Karpas-422 (cell line): ENCODE results near the gene JAK2. TPM values are rescaled to one million over a fixed set of nuclear protein-coding genes. Genes with fewer than 3 reads are reported as not detected.
"Not testable (repeated sequence)": the region's sequence is repeated elsewhere in the genome, so short reads cannot be mapped to it uniquely, and the experiment has no call there.

Experiments
- DNase-seq: peaks from one replicate; pipeline ENCODE4 v3.0.0-alpha.2; 2015
- H2AFZ ChIP-seq: fragments of 200-600 bp; sonication (generic); 2 replicates; pipeline ENCODE4 v1.6.1; 2014; ENCODE audit warnings: antibody characterized with exemption, low read length, mixed read lengths
- H3K27ac ChIP-seq: fragments of 200-600 bp; sonication (generic); 2 replicates; pipeline ENCODE4 v1.5.1; 2014; ENCODE audit warnings: mild to moderate bottlenecking, low read length, moderate library complexity
- H3K27me3 ChIP-seq: fragments of 200-600 bp; sonication (generic); 2 replicates; pipeline ENCODE4 v1.6.1; 2014; ENCODE audit warnings: low read length, mixed read lengths
- H3K36me3 ChIP-seq: fragments of 200-600 bp; sonication (generic); 2 replicates; pipeline ENCODE4 v1.6.1; 2014; ENCODE audit warnings: low read length, mixed read lengths; ENCODE audit not compliant: insufficient read depth
- H3K4me1 ChIP-seq: fragments of 200-600 bp; sonication (generic); 2 replicates; pipeline ENCODE4 v1.6.1; 2014; ENCODE audit warnings: mild to moderate bottlenecking, low read length, mixed read lengths
- H3K4me2 ChIP-seq: fragments of 200-600 bp; sonication (generic); 2 replicates; pipeline ENCODE4 v1.6.1; 2014; ENCODE audit warnings: low read length, low read depth, mild to moderate bottlenecking; ENCODE audit not compliant: poor library complexity, severe bottlenecking
- H3K4me3 ChIP-seq: fragments of 200-600 bp; sonication (generic); 2 replicates; pipeline ENCODE4 v1.5.1; 2014; ENCODE audit warnings: mild to moderate bottlenecking, antibody characterized with exemption, low read length, mixed read lengths
- H3K79me2 ChIP-seq: fragments of 200-600 bp; sonication (generic); 2 replicates; pipeline ENCODE4 v1.6.1; 2014; ENCODE audit warnings: mild to moderate bottlenecking, low read length, mixed read lengths
- H3K9ac ChIP-seq: fragments of 200-600 bp; sonication (generic); 2 replicates; pipeline ENCODE4 v1.6.0; 2014; ENCODE audit warnings: low read length
- H3K9me2 ChIP-seq: fragments of 200-600 bp; sonication (generic), shearing (Covaris generic); replicated peaks from 2 replicates; pipeline ENCODE4 v1.6.0; 2014; ENCODE audit warnings: mild to moderate bottlenecking, low read length, moderate library complexity; ENCODE audit not compliant: insufficient read depth
- H3K9me3 ChIP-seq: fragments of 300-700, 200-600 bp; sonication (generic); 2 replicates; pipeline ENCODE4 v1.6.1; 2014; ENCODE audit warnings: low read length, mixed read lengths
- H4K20me1 ChIP-seq: fragments of 200-600 bp; sonication (generic); 2 replicates; pipeline ENCODE4 v1.6.1; 2014; ENCODE audit warnings: mild to moderate bottlenecking, antibody characterized with exemption, low read length, low read depth; ENCODE audit not compliant: insufficient read depth
- total RNA-seq: library from RNA; depleted of rRNA; stranded (reverse); fragments of >200 nt; shearing (Covaris generic); gene quantifications from 2 replicates; pipeline ENCODE4 v1.2.3, GENCODE V29; 2014; ENCODE audit warnings: low replicate concordance

The JAK2 gene
- total RNA-seq, 1 experiment from 2014 or later = 9.6 TPM

DNA sequence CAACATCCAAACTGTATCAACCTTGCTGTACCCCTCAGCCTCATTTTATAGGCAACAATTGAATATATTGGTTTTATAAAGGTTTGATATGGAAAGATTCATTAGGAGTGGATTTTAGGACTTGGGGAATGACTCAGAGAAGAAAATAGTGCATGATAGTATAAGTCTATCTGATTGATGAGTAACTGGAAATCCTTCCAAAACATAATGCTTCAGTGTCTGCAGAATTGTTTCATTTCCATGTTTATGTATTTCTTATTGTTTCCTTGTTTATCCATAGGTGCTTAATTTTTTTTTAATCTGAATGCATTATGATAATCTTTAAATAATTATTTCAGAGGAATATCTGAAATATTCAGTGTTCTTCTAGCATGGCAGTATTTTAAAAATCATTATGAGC, 12.6 kb downstream of the JAK2 start:
- Histone ChIP-seq H3K79me2 (peaks cover 70% of the 10 kb centered on the region), H4K20me1 (no peaks in the 10 kb centered on the region)
- DNase-seq = no peak

GRCh38 chr9:5002811-5003210, 17.7 kb downstream of the JAK2 start:
- Histone ChIP-seq H3K9ac (no peak overlapping the region), H3K27ac (no peak overlapping the region), H4K20me1 (no peaks in the 10 kb centered on the region), H3K79me2 (peaks cover 59% of the 10 kb centered on the region), H2AFZ (no peak overlapping the region), H3K4me2 (no peak overlapping the region), H3K4me1 (no peaks in the 10 kb centered on the region), H3K36me3 (0 out of 2 replicates have a peak, but pooled peaks cover 3% of the 10 kb centered on the region), H3K9me3 (peaks cover 9% of the 10 kb centered on the region; the same call in 1 of the 2 replicates), H3K9me2 (no peaks in the 10 kb centered on the region), H3K27me3 (no peaks in the 10 kb centered on the region), H3K4me3 (no peak overlapping the region)
- DNase-seq = no peak

More for the DNA sequence above, 12.6 kb downstream of the JAK2 start:
- peaks cover under 1% of the 10 kb centered on the region; the same call in 1 of the 2 replicates for H3K9me3 ChIP-seq
- H3K4me3 ChIP-seq = no peak overlapping the region
- H3K4me1 ChIP-seq = peaks cover 17% of the 10 kb centered on the region
- no peak overlapping the region for H2AFZ ChIP-seq
- no peak overlapping the region for H3K27ac ChIP-seq
- H3K9me2 ChIP-seq = no peaks in the 10 kb centered on the region
- no peaks in the 10 kb centered on the region for H3K27me3 ChIP-seq
- H3K36me3 ChIP-seq = no peaks in the 10 kb centered on the region
- no peak overlapping the region for H3K4me2 ChIP-seq
- no peak overlapping the region for H3K9ac ChIP-seq

- H3K27me3 ChIP-seq = no peaks in the 10 kb centered on the region
- H3K9ac ChIP-seq = no peak overlapping the region
- 0 out of 2 replicates have a peak, but pooled peaks cover 3% of the 10 kb centered on the region for H3K36me3 ChIP-seq
- no peak for DNase-seq
- no peak overlapping the region for H3K4me2 ChIP-seq
- H3K4me1 ChIP-seq = no peaks in the 10 kb centered on the region
- no peak overlapping the region for H3K4me3 ChIP-seq
- peaks cover 72% of the 10 kb centered on the region for H3K79me2 ChIP-seq
- H3K9me3 ChIP-seq = peaks cover 9% of the 10 kb centered on the region; the same call in 1 of the 2 replicates
- no peaks in the 10 kb centered on the region for H4K20me1 ChIP-seq
- no peak overlapping the region for H3K27ac ChIP-seq
- H3K9me2 ChIP-seq = no peaks in the 10 kb centered on the region
- no peak overlapping the region for H2AFZ ChIP-seq
These were observed 19.4 kb downstream of the JAK2 start for GRCh38 chr9:5004481-5004880.

- Histone ChIP-seq H3K4me2 (no peak overlapping the region), H3K27me3 (no peaks in the 10 kb centered on the region), H3K36me3 (0 out of 2 replicates have a peak, but pooled peaks cover 3% of the 10 kb centered on the region), H2AFZ (no peak overlapping the region), H3K9me3 (peaks cover 4% of the 10 kb centered on the region; the same call in 1 of the 2 replicates), H3K27ac (no peak overlapping the region), H4K20me1 (no peaks in the 10 kb centered on the region), H3K79me2 (peaks cover 71% of the 10 kb centered on the region), H3K4me3 (no peak overlapping the region), H3K9ac (no peak overlapping the region), H3K4me1 (no peaks in the 10 kb centered on the region), H3K9me2 (no peaks in the 10 kb centered on the region)
- DNase-seq = no peak
These were observed 23.1 kb downstream of the JAK2 start for GRCh38 chr9:5008202-5008601.

DNA sequence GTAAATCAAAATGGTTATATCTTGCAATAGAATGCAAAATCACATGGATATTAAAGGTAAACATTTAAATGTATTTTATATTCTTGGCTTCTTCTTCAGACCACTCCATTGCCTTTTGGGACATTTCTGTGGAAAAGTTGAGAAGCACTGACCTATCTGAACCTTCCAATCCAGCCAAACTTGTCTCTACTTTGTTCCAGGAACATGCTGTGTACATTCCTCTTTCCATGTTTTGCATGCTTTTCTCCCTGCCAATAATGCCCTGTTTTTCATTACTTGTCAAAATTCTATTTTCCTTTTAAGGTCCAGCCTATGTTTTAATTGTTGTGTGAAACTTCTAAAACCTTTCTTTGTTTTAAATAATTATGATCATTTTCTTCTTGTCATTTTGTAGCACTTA, 28.3 kb downstream of the JAK2 start:
- H3K9me2 ChIP-seq = no peaks in the 10 kb centered on the region
- no peaks in the 10 kb centered on the region for H3K36me3 ChIP-seq
- no peak overlapping the region for H3K9ac ChIP-seq
- H2AFZ ChIP-seq = no peak overlapping the region
- H4K20me1 ChIP-seq = no peaks in the 10 kb centered on the region
- no peaks in the 10 kb centered on the region for H3K4me1 ChIP-seq
- H3K27me3 ChIP-seq = no peaks in the 10 kb centered on the region
- no peak overlapping the region for H3K27ac ChIP-seq
- H3K4me2 ChIP-seq = no peak overlapping the region
- peaks cover 3% of the 10 kb centered on the region; the same call in 1 of the 2 replicates for H3K9me3 ChIP-seq
- no peak for DNase-seq
- H3K4me3 ChIP-seq = no peak overlapping the region
- H3K79me2 ChIP-seq = peaks cover 43% of the 10 kb centered on the region

DNA sequence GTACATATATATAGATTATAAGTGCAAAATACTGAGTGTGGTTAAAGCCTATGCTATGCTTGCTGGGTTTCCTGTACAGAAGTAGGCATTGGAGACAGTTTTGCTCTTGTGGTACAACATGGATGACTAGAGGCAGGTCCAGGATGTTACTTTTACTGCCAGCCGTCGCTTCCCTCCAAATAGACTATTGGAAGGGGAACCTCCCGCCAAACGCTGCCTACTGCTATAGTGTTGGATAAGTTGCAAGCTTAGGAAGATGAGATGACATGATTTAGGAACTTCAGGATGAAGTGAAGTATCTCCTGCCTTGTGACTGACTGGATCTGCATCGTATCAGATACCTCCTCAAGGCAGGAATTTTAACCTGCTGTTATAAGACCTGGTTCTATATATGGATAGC, 30.9 kb downstream of the JAK2 start:
- peaks cover 5% of the 10 kb centered on the region for H3K4me1 ChIP-seq
- no peak for DNase-seq
- H3K9me3 ChIP-seq = peaks cover 9% of the 10 kb centered on the region
- H3K27ac ChIP-seq = no peak overlapping the region
- no peaks in the 10 kb centered on the region for H3K9me2 ChIP-seq
- H3K4me3 ChIP-seq = no peak overlapping the region
- H3K4me2 ChIP-seq = no peak overlapping the region
- no peak overlapping the region for H2AFZ ChIP-seq
- H4K20me1 ChIP-seq = no peaks in the 10 kb centered on the region
- peaks cover 45% of the 10 kb centered on the region for H3K79me2 ChIP-seq
- H3K27me3 ChIP-seq = no peaks in the 10 kb centered on the region
- no peak overlapping the region for H3K9ac ChIP-seq
- H3K36me3 ChIP-seq = no peaks in the 10 kb centered on the region

DNA sequence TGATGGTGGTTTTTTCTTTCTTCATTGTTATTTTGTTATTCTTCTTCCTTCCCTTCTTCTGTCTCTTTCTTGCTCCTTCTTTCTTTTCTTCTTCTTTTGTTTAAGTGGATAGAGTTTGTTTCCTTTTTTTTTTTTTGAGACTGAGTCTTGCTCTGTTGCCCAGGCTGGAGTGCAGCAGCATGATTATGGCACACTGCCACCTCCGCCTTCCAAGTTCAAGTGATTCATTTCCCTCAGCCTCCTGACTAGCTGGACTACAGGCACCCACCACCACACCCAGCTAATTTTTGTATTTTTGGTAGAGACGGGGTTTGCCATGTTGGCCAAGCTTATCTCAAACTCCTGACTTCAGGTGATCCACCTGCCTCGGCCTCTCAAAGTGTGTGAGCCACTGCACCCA, 40.3 kb downstream of the JAK2 start:
- Histone ChIP-seq H3K4me3 (no peak overlapping the region), H3K27me3 (no peaks in the 10 kb centered on the region), H3K27ac (no peak overlapping the region), H3K9me3 (no peaks in the 10 kb centered on the region), H3K9ac (no peak overlapping the region), H3K79me2 (peaks cover 9% of the 10 kb centered on the region; the same call in 1 of the 2 replicates), H2AFZ (no peak overlapping the region), H4K20me1 (no peaks in the 10 kb centered on the region), H3K4me1 (peaks cover 2% of the 10 kb centered on the region), H3K9me2 (no peaks in the 10 kb centered on the region), H3K36me3 (peaks cover 13% of the 10 kb centered on the region; the same call in 1 of the 2 replicates), H3K4me2 (no peak overlapping the region)
- no peak for DNase-seq

- H3K4me2 ChIP-seq, H3K4me1 ChIP-seq, H3K9me3 ChIP-seq, H3K27ac ChIP-seq, H4K20me1 ChIP-seq, H3K4me3 ChIP-seq, H3K27me3 ChIP-seq, DNase-seq, H3K9ac ChIP-seq, H2AFZ ChIP-seq, H3K79me2 ChIP-seq, H3K9me2 ChIP-seq: not testable (repeated sequence)
- H3K36me3 ChIP-seq = peaks cover 15% of the 10 kb centered on the region; the same call in 1 of the 2 replicates
These were observed 46.9 kb downstream of the JAK2 start for GRCh38 chr9:5031941-5032340.
